H1 (cell line): ENCODE results near the gene PHACTR1. TPM values are rescaled to one million over a fixed set of nuclear protein-coding genes. Genes with fewer than 3 reads are reported as not detected.

Experiments
- CTCF ChIA-PET: fragments of 300-600 bp; sonication (Branson Sonifier 250); formaldehyde crosslinking; loops from one replicate; lab custom pipeline; 2021; ENCODE audit not compliant: partially characterized antibody; lab: Charles Lee
- POLR2A ChIA-PET: fragments of 300-600 bp; sonication (Branson Sonifier 250); formaldehyde crosslinking; loops from one replicate; lab custom pipeline; 2021; ENCODE audit warnings: inconsistent platforms; ENCODE audit not compliant: partially characterized antibody; lab: Charles Lee
- DNase-seq, 2 experiments: peaks; one replicate each; pipeline versions ENCODE4 v3.0.0 to v3.0.0-alpha.2; 2010 to 2022; ENCODE audit warnings: low spot score in 2 of 2, low read depth in 1 of 2, mixed read lengths in 1 of 2
- FAIRE-seq: peaks from 2 replicates; lab custom pipeline; 2011; peaks lifted over from hg19 to GRCh38; lab: Jason Lieb, UNC
- H2AFZ ChIP-seq: 2 replicates; pipeline ENCODE4 v1.8.1; 2012; ENCODE audit warnings: low read length, inconsistent platforms
- H2AK5ac ChIP-seq: 2 replicates; pipeline ENCODE4 v1.6.1; 2013; ENCODE audit warnings: low read depth, low read length
- H2BK120ac ChIP-seq: replicated peaks from 2 replicates; pipeline ENCODE3; 2013; ENCODE audit warnings: low read depth, low read length, inconsistent platforms
- H2BK12ac ChIP-seq: 2 replicates; pipeline ENCODE4 v1.6.1; 2013; ENCODE audit warnings: low read depth, low read length
- H2BK15ac ChIP-seq: 2 replicates; pipeline ENCODE4 v1.6.1; 2013; ENCODE audit warnings: low read length
- H2BK20ac ChIP-seq: 2 replicates; pipeline ENCODE4 v1.6.1; 2013; ENCODE audit warnings: low read length
- H2BK5ac ChIP-seq: 2 replicates; pipeline ENCODE4 v1.6.1; 2013; ENCODE audit warnings: low read depth, low read length
- H3K14ac ChIP-seq: 2 replicates; pipeline ENCODE4 v1.6.1; 2013; ENCODE audit warnings: inconsistent platforms; ENCODE audit not compliant: insufficient read length
- H3K18ac ChIP-seq: 2 replicates; pipeline ENCODE4 v1.6.1; 2013; ENCODE audit warnings: low read length; ENCODE audit errors: extremely low read depth
- H3K23ac ChIP-seq: 2 replicates; pipeline ENCODE4 v1.6.1; 2013; ENCODE audit warnings: inconsistent platforms; ENCODE audit not compliant: insufficient read length
- H3K23me2 ChIP-seq: 2 replicates; pipeline ENCODE4 v1.6.1; 2013; ENCODE audit warnings: low read depth, low read length
- H3K27ac ChIP-seq: 2 replicates; pipeline ENCODE4 v1.6.1; 2011; ENCODE audit warnings: low read depth, low read length, inconsistent platforms
- H3K27me3 ChIP-seq, 4 experiments: replicated peaks in 1 of 4; 1 replicate in 1 of 4; 2 replicates in 3 of 4; pipeline versions ENCODE4 v1.6.1 to v1.8.1; 2011 to 2013; ENCODE audit warnings: low read length in 3 of 4, mild to moderate bottlenecking in 3 of 4, inconsistent platforms in 2 of 4, mixed read lengths in 2 of 4, moderate library complexity in 1 of 4; ENCODE audit not compliant: control insufficient read depth in 3 of 4, insufficient read depth in 3 of 4; ENCODE audit errors: extremely low read depth in 1 of 4
- H3K36me3 ChIP-seq, 4 experiments: 2 replicates each; pipeline versions ENCODE4 v1.6.1 to v1.8.1; 2011 to 2013; ENCODE audit warnings: mild to moderate bottlenecking in 4 of 4, low read length in 3 of 4, moderate library complexity in 2 of 4, control low read depth in 1 of 4, inconsistent platforms in 1 of 4; ENCODE audit not compliant: insufficient read depth in 4 of 4, control insufficient read depth in 2 of 4
- H3K4ac ChIP-seq: replicated peaks from 2 replicates; pipeline ENCODE3; 2013; ENCODE audit warnings: low read length, low read depth, mixed read lengths, inconsistent platforms; ENCODE audit not compliant: insufficient read length
- H3K4me1 ChIP-seq, 4 experiments: replicated peaks in 1 of 4; 1 replicate in 1 of 4; 2 replicates in 3 of 4; pipeline versions ENCODE4 v1.6.1 to v1.8.1; 2011 to 2013; ENCODE audit warnings: low read length in 3 of 4, inconsistent platforms in 2 of 4, mixed read lengths in 1 of 4; ENCODE audit not compliant: insufficient read depth in 4 of 4, control insufficient read depth in 3 of 4
- H3K4me2 ChIP-seq, 2 experiments: 2 replicates each; pipeline versions ENCODE4 v1.6.1 to v1.8.1; 2011 to 2013; ENCODE audit warnings: low read depth in 2 of 2, low read length in 2 of 2, control low read depth in 1 of 2, inconsistent platforms in 1 of 2, mild to moderate bottlenecking in 1 of 2; ENCODE audit not compliant: insufficient read depth in 1 of 2
- H3K4me3 ChIP-seq, 4 experiments: fragments of 200-600, 300-600 bp in 1 of 4; sonication (generic), shearing (Covaris generic), sonication (Bioruptor Twin) in 1 of 4; 2 replicates each; pipeline versions ENCODE4 v1.5.1 to v1.8.1; 2011 to 2016; ENCODE audit warnings: low read length in 4 of 4, low read depth in 3 of 4, control low read depth in 2 of 4, inconsistent platforms in 2 of 4, mild to moderate bottlenecking in 2 of 4, mixed read lengths in 1 of 4, moderate library complexity in 1 of 4; ENCODE audit not compliant: insufficient read depth in 2 of 4; ENCODE audit errors: extremely low read depth in 1 of 4
- H3K56ac ChIP-seq: replicated peaks from 2 replicates; pipeline ENCODE3; 2013; ENCODE audit warnings: low read depth, mild to moderate bottlenecking, mixed read lengths, low read length, inconsistent platforms; ENCODE audit not compliant: insufficient read length
- H3K79me1 ChIP-seq: 2 replicates; pipeline ENCODE4 v1.6.1; 2013; ENCODE audit warnings: low read depth, low read length, control low read depth
- H3K79me2 ChIP-seq, 2 experiments: 2 replicates each; pipeline versions ENCODE4 v1.6.1 to v1.8.1; 2012 to 2013; ENCODE audit warnings: low read length in 2 of 2, mild to moderate bottlenecking in 2 of 2, inconsistent platforms in 1 of 2; ENCODE audit not compliant: insufficient read depth in 2 of 2, control insufficient read depth in 1 of 2
- H3K9ac ChIP-seq, 4 experiments: replicated peaks in 1 of 4; 1 replicate in 1 of 4; 2 replicates in 3 of 4; pipeline versions ENCODE4 v1.6.1 to v1.8.1; 2011 to 2013; ENCODE audit warnings: low read depth in 3 of 4, low read length in 3 of 4, control low read depth in 2 of 4, mild to moderate bottlenecking in 2 of 4, moderate library complexity in 2 of 4, inconsistent platforms in 1 of 4; ENCODE audit errors: extremely low read depth in 1 of 4
- H3K9me3 ChIP-seq, 2 experiments: 2 replicates each; pipeline versions ENCODE4 v1.6.1 to v1.8.1; 2012 to 2013; ENCODE audit warnings: mild to moderate bottlenecking in 2 of 2, moderate library complexity in 2 of 2, control low read depth in 1 of 2, inconsistent platforms in 1 of 2, low read depth in 1 of 2, low read length in 1 of 2, mixed read lengths in 1 of 2; ENCODE audit not compliant: insufficient read depth in 2 of 2
- H4K20me1 ChIP-seq, 2 experiments: replicated peaks in 1 of 2; 2 replicates each; pipeline versions ENCODE3 to v1.8.1; 2011 to 2013; ENCODE audit warnings: inconsistent platforms in 2 of 2, low read length in 2 of 2, mild to moderate bottlenecking in 1 of 2; ENCODE audit not compliant: insufficient read depth in 2 of 2, control insufficient read depth in 1 of 2
- H4K5ac ChIP-seq: 2 replicates; pipeline ENCODE4 v1.6.1; 2013; ENCODE audit warnings: low read length, low read depth, mixed read lengths, inconsistent platforms; ENCODE audit not compliant: insufficient read length
- H4K8ac ChIP-seq: 2 replicates; pipeline ENCODE4 v1.8.0; 2013; ENCODE audit warnings: mild to moderate bottlenecking, moderate library complexity, low read length, inconsistent platforms; ENCODE audit not compliant: insufficient read depth; ENCODE audit errors: extremely low read depth
- H4K91ac ChIP-seq: replicated peaks from 2 replicates; pipeline ENCODE3; 2013; ENCODE audit warnings: low read length, mixed read lengths, inconsistent platforms; ENCODE audit not compliant: insufficient read length
- BACH1 ChIP-seq: IDR thresholded peaks from 2 replicates; pipeline ENCODE4 v1.6.1; 2012; ENCODE audit warnings: low read length, improper control_type of control experiment
- CBX5 ChIP-seq: fragments of 300-800, 300-1000 bp; sonication (generic); IDR thresholded peaks from 2 replicates; pipeline ENCODE4 v1.7.1; 2016; ENCODE audit warnings: antibody characterized with exemption, low read length, low read depth
- CTBP2 ChIP-seq: IDR thresholded peaks from 2 replicates; pipeline ENCODE4 v1.7.0; 2011; ENCODE audit warnings: borderline replicate concordance, mild to moderate bottlenecking, moderate library complexity, mixed read lengths, low read length; ENCODE audit not compliant: insufficient read depth, insufficient read length
- GTF2F1 ChIP-seq: IDR thresholded peaks from 2 replicates; pipeline ENCODE4 v1.6.1; 2012; ENCODE audit warnings: low read depth, low read length, improper control_type of control experiment, borderline replicate concordance
- HDAC6 ChIP-seq: IDR thresholded peaks from one replicate; pipeline ENCODE4 v1.7.1; 2012; ENCODE audit warnings: low read depth, mild to moderate bottlenecking, inconsistent platforms, low read length, moderate library complexity
- JUN ChIP-seq: IDR thresholded peaks from 2 replicates; pipeline ENCODE4 v1.6.1; 2011; ENCODE audit warnings: low read depth, mild to moderate bottlenecking, improper control_type of control experiment, low read length
- KDM1A ChIP-seq: fragments of 200-600, 300-600 bp; sonication (generic); IDR thresholded peaks from 2 replicates; pipeline ENCODE4 v1.7.1; 2016; ENCODE audit warnings: mild to moderate bottlenecking, low read length, borderline replicate concordance
- POLR2A ChIP-seq, 2 experiments: IDR thresholded peaks; 1 replicate in 1 of 2; 2 replicates in 1 of 2; pipeline ENCODE4 v1.6.1; 2011; ENCODE audit warnings: low read depth in 2 of 2, low read length in 2 of 2, mild to moderate bottlenecking in 2 of 2; ENCODE audit errors: control extremely low read depth in 1 of 2
- RAD21 ChIP-seq, 2 experiments: IDR thresholded peaks in 1 of 2; conservative IDR thresholded peaks in 1 of 2; 2 replicates each; pipeline ENCODE4 v1.6.1; 2011; ENCODE audit warnings: low read depth in 2 of 2, low read length in 2 of 2, improper control_type of control experiment in 1 of 2, inconsistent platforms in 1 of 2, mild to moderate bottlenecking in 1 of 2, moderate library complexity in 1 of 2
- SIX5 ChIP-seq: IDR thresholded peaks from 2 replicates; pipeline ENCODE4 v1.6.1; 2011; ENCODE audit warnings: mild to moderate bottlenecking, low read depth, low read length
- SRF ChIP-seq: IDR thresholded peaks from 2 replicates; pipeline ENCODE4 v1.6.1; 2011; ENCODE audit warnings: mild to moderate bottlenecking, low read depth, low read length, moderate library complexity
- WGBS, 2 experiments: shearing (Covaris generic) in 1 of 2; methylation state at CpG; one replicate each; pipeline versions ENCODE4 v1.1.6 to v1.1.7; 2013 to 2015; ENCODE audit warnings: low lambda C conversion rate in 2 of 2, mixed read lengths in 2 of 2, inconsistent platforms in 1 of 2, low coverage in 1 of 2, missing lambda C conversion rate in 1 of 2; ENCODE audit not compliant: insufficient replicate concordance in 2 of 2, insufficient coverage in 1 of 2, insufficient read length in 1 of 2; ENCODE audit errors: extremely low coverage in 1 of 2, missing lambda C conversion rate in 1 of 2; 5-methylcytosine and 5-hydroxymethylcytosine counted together
- polyA plus RNA-seq, 7 experiments: library from polyadenylated mRNA; depleted of rRNA in 3 of 7; stranded (reverse) in 5 of 7; unstranded in 2 of 7; fragments of >200 nt in 5 of 7; fragments of 200-250 nt in 2 of 7; gene quantifications; 1 replicate in 5 of 7; 2 replicates in 1 of 7; 4 replicates in 1 of 7; pipeline versions ENCODE4 v1.2.1 to v1.2.3, GENCODE V29; 2011 to 2013; ENCODE audit warnings: missing spikeins in 2 of 7, mixed read lengths in 2 of 7
- total RNA-seq: library from RNA; stranded (reverse); fragmentation: NEBNext Ultra II Directional; extraction: Animal tissue kit (Norgen Biotek cat#: 25700); gene quantifications from 2 replicates; pipeline ENCODE4 v1.2.1, GENCODE V29; 2021
- TF ChIP-seq, protein P1 (sequence below): IDR thresholded peaks from 2 replicates; pipeline ENCODE4 v1.6.1; 2012; ENCODE audit warnings: low read length, inconsistent platforms
- TF ChIP-seq, protein P2 (sequence below): IDR thresholded peaks from 2 replicates; pipeline ENCODE4 v1.6.1; 2012; ENCODE audit warnings: inconsistent platforms

PHACTR1 gene
- total and polyA plus RNA-seq, 2 of the 8 experiments (the other 6 are each of a cell fraction or from before 2014, with no cell fraction given) = 3.9 to 17.1 TPM

DNA sequence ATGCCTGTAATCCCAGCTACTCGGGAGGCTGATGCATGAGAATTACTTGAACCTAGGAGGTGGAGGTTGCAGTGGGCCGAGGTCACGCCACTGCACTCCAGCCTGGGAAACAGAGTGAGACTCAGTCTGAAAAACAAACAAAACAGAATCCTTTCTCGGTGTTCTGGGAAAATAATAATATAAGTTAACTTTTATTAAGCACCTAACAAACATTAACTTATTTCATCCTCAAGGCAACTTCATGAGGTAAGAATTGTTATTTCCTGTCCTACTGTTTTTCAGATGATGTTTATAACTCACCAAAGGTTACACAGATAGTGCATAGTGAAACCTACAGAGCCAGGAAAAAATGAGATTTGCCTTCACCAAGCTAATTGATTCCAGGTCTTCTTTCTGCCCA lies 221.4 kb downstream of the PHACTR1 start:
- Histone ChIP-seq H2BK5ac (no peak overlapping the region), H2BK12ac (no peak overlapping the region), H2BK120ac (no peak overlapping the region), H3K4me1 (peaks cover 0 to 4% (median 0%) of the 10 kb centered on the region in 4 experiments; a peak in 2 of 7 replicates), H3K27me3 (no peaks in the 10 kb centered on the region), H3K4ac (no peak overlapping the region), H3K4me2 (no peak overlapping the region), H3K79me2 (no peaks in the 10 kb centered on the region), H2AFZ (no peak overlapping the region), H3K9me3 (no peaks in the 10 kb centered on the region), H3K56ac (no peak overlapping the region), H3K79me1 (no peaks in the 10 kb centered on the region), H3K36me3 (peaks cover 0 to 2% (median 0%) of the 10 kb centered on the region in 4 experiments; a peak in 1 of 8 replicates), H3K18ac (no peak overlapping the region), H4K8ac (no peak overlapping the region), H2BK20ac (no peak overlapping the region), H3K14ac (no peak overlapping the region), H4K5ac (no peak overlapping the region), H3K4me3 (no peak overlapping the region), H2BK15ac (no peak overlapping the region), H3K23ac (no peak overlapping the region), H4K91ac (no peak overlapping the region), H3K9ac (no peak overlapping the region), H3K27ac (no peak overlapping the region), H2AK5ac (no peak overlapping the region), H3K23me2 (no peaks in the 10 kb centered on the region), H4K20me1 (no peaks in the 10 kb centered on the region)
- CTCF ChIA-PET = no interaction called here
- POLR2A ChIA-PET = no interaction called here
- FAIRE-seq = no peak
- no peak for DNase-seq
- WGBS, 2 experiments = 89% methylated on average over 4 of the region's 4 CpGs; no CpG with 5 or more reads in 1 of the 2 experiments
- no peak for TF ChIP-seq BACH1
- no peak for TF ChIP-seq HDAC6
- no peak for TF ChIP-seq CTBP2
- no peak for TF ChIP-seq POLR2A (IDR thresholded peaks at IDR 0.05; ENCODE audit: control extremely low read depth in 1 of 2, low read depth in 2 of 2, low read length in 2 of 2)
- TF ChIP-seq KDM1A = no peak
- no peak for TF ChIP-seq JUN
- TF ChIP-seq SIX5 = no peak
- TF ChIP-seq CBX5 = no peak
- TF ChIP-seq, protein P1, sequence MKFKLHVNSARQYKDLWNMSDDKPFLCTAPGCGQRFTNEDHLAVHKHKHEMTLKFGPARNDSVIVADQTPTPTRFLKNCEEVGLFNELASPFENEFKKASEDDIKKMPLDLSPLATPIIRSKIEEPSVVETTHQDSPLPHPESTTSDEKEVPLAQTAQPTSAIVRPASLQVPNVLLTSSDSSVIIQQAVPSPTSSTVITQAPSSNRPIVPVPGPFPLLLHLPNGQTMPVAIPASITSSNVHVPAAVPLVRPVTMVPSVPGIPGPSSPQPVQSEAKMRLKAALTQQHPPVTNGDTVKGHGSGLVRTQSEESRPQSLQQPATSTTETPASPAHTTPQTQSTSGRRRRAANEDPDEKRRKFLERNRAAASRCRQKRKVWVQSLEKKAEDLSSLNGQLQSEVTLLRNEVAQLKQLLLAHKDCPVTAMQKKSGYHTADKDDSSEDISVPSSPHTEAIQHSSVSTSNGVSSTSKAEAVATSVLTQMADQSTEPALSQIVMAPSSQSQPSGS = no peak
- no peak for TF ChIP-seq RAD21 (IDR thresholded peaks at IDR 0.05 in 1 of 2, conservative IDR thresholded peaks at IDR 0.05 in 1 of 2; ENCODE audit: low read depth in 2 of 2, low read length in 2 of 2)
- TF ChIP-seq, protein P2, sequence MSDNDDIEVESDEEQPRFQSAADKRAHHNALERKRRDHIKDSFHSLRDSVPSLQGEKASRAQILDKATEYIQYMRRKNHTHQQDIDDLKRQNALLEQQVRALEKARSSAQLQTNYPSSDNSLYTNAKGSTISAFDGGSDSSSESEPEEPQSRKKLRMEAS = no peak
- no peak for TF ChIP-seq SRF
- no peak for TF ChIP-seq GTF2F1
